Effector CD4-positive, alpha-beta T cell (primary cell): ENCODE results near the gene PDLIM5.
"Not testable (repeated sequence)": the region's sequence is repeated elsewhere in the genome, so short reads cannot be mapped to it uniquely, and the experiment has no call there.

Experiments
- DNase-seq: peaks from one replicate; pipeline ENCODE4 v3.0.0-alpha.2; 2020

PDLIM5 gene

GRCh38 chr4:94466371-94466770 lies 14.6 kb downstream of the PDLIM5 start:
- no peak for DNase-seq

- DNase-seq: no peak
Observed at GRCh38 chr4:94466923-94467322, 15.2 kb downstream of the PDLIM5 start.

- DNase-seq: no peak
Observed at GRCh38 chr4:94468093-94468769, 16.5 kb downstream of the PDLIM5 start.

- DNase-seq: no peak
Observed at GRCh38 chr4:94469221-94469784, 17.6 kb downstream of the PDLIM5 start.

- DNase-seq: no peak
Observed at GRCh38 chr4:94470132-94470531, 18.4 kb downstream of the PDLIM5 start.

- not testable (repeated sequence) for DNase-seq
Observed at GRCh38 chr4:94470782-94471181, 19.0 kb downstream of the PDLIM5 start.

GRCh38 chr4:94472056-94472826 lies 20.5 kb downstream of the PDLIM5 start:
- no peak for DNase-seq

- DNase-seq: no peak
Observed at GRCh38 chr4:94475050-94475449, 23.3 kb downstream of the PDLIM5 start.

GRCh38 chr4:94475794-94476193 lies 24.1 kb downstream of the PDLIM5 start:
- no peak for DNase-seq

GRCh38 chr4:94477227-94477626 lies 25.5 kb downstream of the PDLIM5 start:
- no peak for DNase-seq

- not testable (repeated sequence) for DNase-seq
Observed at GRCh38 chr4:94478805-94479204, 27.1 kb downstream of the PDLIM5 start.

GRCh38 chr4:94479358-94480141 lies 27.8 kb downstream of the PDLIM5 start:
- no peak for DNase-seq

- no peak for DNase-seq
Observed at GRCh38 chr4:94480362-94480951, 28.7 kb downstream of the PDLIM5 start.

GRCh38 chr4:94483895-94484294 lies 32.2 kb downstream of the PDLIM5 start:
- DNase-seq: no peak

- DNase-seq: no peak
Observed at GRCh38 chr4:94484818-94485217, 33.1 kb downstream of the PDLIM5 start.

GRCh38 chr4:94486372-94486801 lies 34.6 kb downstream of the PDLIM5 start:
- DNase-seq: no peak

- DNase-seq: no peak
Observed at GRCh38 chr4:94488670-94489069, 36.9 kb downstream of the PDLIM5 start.

GRCh38 chr4:94489098-94489497 lies 37.4 kb downstream of the PDLIM5 start:
- DNase-seq: no peak

- DNase-seq: no peak
Observed at GRCh38 chr4:94490437-94490836, 38.7 kb downstream of the PDLIM5 start.

GRCh38 chr4:94491322-94491721 lies 39.6 kb downstream of the PDLIM5 start:
- no peak for DNase-seq

- DNase-seq: no peak
Observed at GRCh38 chr4:94495408-94495807, 43.7 kb downstream of the PDLIM5 start.

- no peak for DNase-seq
Observed at GRCh38 chr4:94497690-94498089, 45.9 kb downstream of the PDLIM5 start.

- DNase-seq: no peak
Observed at GRCh38 chr4:94498502-94498901, 46.8 kb downstream of the PDLIM5 start.
